HCT116 (cell line): ENCODE results near the gene PHB1. TPM values are rescaled to one million over a fixed set of nuclear protein-coding genes. Genes with fewer than 3 reads are reported as not detected.

ENCODE experiments used
- ATAC-seq: fragments of 200-7000 bp; cut with Tn5 transposase; 2 replicates; pipeline ENCODE4 v1.9.1; 2020; ENCODE audit warnings: mild to moderate bottlenecking, moderate library complexity
- BruUV-seq: library from RNA; stranded (reverse); fragments of 400-500 nt; replicated peaks from 2 replicates; lab custom pipeline; 2021; lab: Mats Ljungman, UMichigan
- CTCF ChIA-PET: fragments of 300-600 bp; sonication (Branson Sonifier 250); formaldehyde crosslinking; loops from one replicate; lab custom pipeline; 2021; ENCODE audit warnings: antibody characterized with exemption; lab: Charles Lee
- POLR2A ChIA-PET: fragments of 300-600, 350-600 bp; sonication (Branson Sonifier 250); formaldehyde crosslinking; loops from one replicate; lab custom pipeline; 2021; ENCODE audit warnings: antibody characterized with exemption; lab: Charles Lee
- RAD21 ChIA-PET, 2 experiments: fragments of 300-600 bp; sonication (Branson Sonifier 250); formaldehyde crosslinking; loops; one replicate each; lab custom pipeline; 2023; ENCODE audit warnings: low total read pairs in 2 of 2; ENCODE audit not compliant: uncharacterized antibody in 2 of 2, unreplicated experiment in 2 of 2, low non-redundant PET in 1 of 2; lab: Charles Lee
- DNase-seq: peaks from one replicate; pipeline ENCODE4 v3.0.0-alpha.2; 2010; ENCODE audit warnings: low read depth, low spot score
- H2AFZ ChIP-seq: fragments of 200-600 bp; shearing (Covaris generic), sonication (generic); 2 replicates; pipeline ENCODE4 v1.6.1; 2017; ENCODE audit warnings: low read depth, mixed run types, mixed read lengths, antibody characterized with exemption, low read length; ENCODE audit not compliant: poor library complexity, severe bottlenecking
- H3K27ac ChIP-seq: 2 replicates; pipeline ENCODE4 v1.5.1; 2012; ENCODE audit warnings: low read depth, low read length
- H3K27me3 ChIP-seq: fragments of 200-600 bp; sonication (generic); 2 replicates; pipeline ENCODE4 v1.6.1; 2016; ENCODE audit warnings: mixed run types, low read length, mixed read lengths; ENCODE audit not compliant: insufficient read depth
- H3K36me3 ChIP-seq, 2 experiments: fragments of 200-500 bp in 1 of 2; fragments of 200-600 bp in 1 of 2; sonication (Bioruptor generic) in 1 of 2; sonication (generic) in 1 of 2; 2 replicates each; pipeline versions ENCODE4 v1.5.1 to v1.6.1; 2014 to 2016; ENCODE audit warnings: low read length in 2 of 2, inconsistent platforms in 1 of 2, mixed read lengths in 1 of 2, mixed run types in 1 of 2; ENCODE audit not compliant: insufficient read depth in 2 of 2, control insufficient read depth in 1 of 2
- H3K4me1 ChIP-seq, 2 experiments: fragments of 200-600 bp in 1 of 2; sonication (generic) in 1 of 2; 2 replicates each; pipeline versions ENCODE4 v1.5.1 to v1.6.1; 2012 to 2017; ENCODE audit warnings: low read length in 2 of 2, inconsistent platforms in 1 of 2, mild to moderate bottlenecking in 1 of 2, mixed read lengths in 1 of 2, mixed run types in 1 of 2, moderate library complexity in 1 of 2; ENCODE audit not compliant: insufficient read depth in 2 of 2, control insufficient read depth in 1 of 2
- H3K4me2 ChIP-seq: fragments of 200-600 bp; sonication (generic); 2 replicates; pipeline ENCODE4 v1.6.1; 2017; ENCODE audit warnings: mixed run types, low read length, mixed read lengths
- H3K4me3 ChIP-seq, 2 experiments: fragments of 200-600 bp in 1 of 2; sonication (generic) in 1 of 2; replicated peaks in 1 of 2; 2 replicates each; pipeline ENCODE4 v1.5.1; 2011 to 2016; ENCODE audit warnings: low read length in 2 of 2, control low read depth in 1 of 2, low read depth in 1 of 2, mild to moderate bottlenecking in 1 of 2, mixed read lengths in 1 of 2, mixed run types in 1 of 2
- H3K79me2 ChIP-seq: fragments of 200-600 bp; sonication (generic); 2 replicates; pipeline ENCODE4 v1.6.1; 2017; ENCODE audit warnings: mild to moderate bottlenecking, mixed run types, low read length, moderate library complexity, mixed read lengths; ENCODE audit not compliant: insufficient read depth
- H3K9ac ChIP-seq: fragments of 200-600 bp; sonication (generic); 2 replicates; pipeline ENCODE4 v1.6.1; 2016; ENCODE audit warnings: low read length, mixed read lengths
- H3K9me2 ChIP-seq: fragments of 200-600 bp; sonication (generic), shearing (Covaris generic); 2 replicates; pipeline ENCODE4 v1.6.1; 2017; ENCODE audit warnings: mixed run types, mild to moderate bottlenecking, moderate library complexity; ENCODE audit not compliant: insufficient read depth
- H3K9me3 ChIP-seq, 2 experiments: fragments of 200-500 bp in 1 of 2; fragments of 200-600 bp in 1 of 2; sonication (Bioruptor generic) in 1 of 2; sonication (generic) in 1 of 2; 2 replicates each; pipeline ENCODE4 v1.6.1; 2014 to 2017; ENCODE audit warnings: low read length in 2 of 2, mixed read lengths in 2 of 2, inconsistent platforms in 1 of 2, low read depth in 1 of 2, mild to moderate bottlenecking in 1 of 2, mixed run types in 1 of 2, moderate library complexity in 1 of 2; ENCODE audit not compliant: control insufficient read depth in 1 of 2, insufficient read depth in 1 of 2
- H4K20me1 ChIP-seq: fragments of 200-600 bp; sonication (generic), shearing (Covaris generic); 2 replicates; pipeline ENCODE4 v1.6.1; 2017; ENCODE audit warnings: mixed run types, mild to moderate bottlenecking, moderate library complexity; ENCODE audit not compliant: insufficient read depth
- ATF3 ChIP-seq: IDR thresholded peaks from 2 replicates; pipeline ENCODE4 v1.6.1; 2012
- CTCF ChIP-seq, 3 experiments: fragments of 200-600 bp in 1 of 3; sonication (generic) in 1 of 3; IDR thresholded peaks in 2 of 3; conservative IDR thresholded peaks in 1 of 3; 2 replicates each; pipeline ENCODE4 v1.5.1; 2012 to 2017; ENCODE audit warnings: low read depth in 2 of 3, low read length in 2 of 3, antibody characterized with exemption in 1 of 3, borderline replicate concordance in 1 of 3, control low read depth in 1 of 3, mild to moderate bottlenecking in 1 of 3, mixed read lengths in 1 of 3, mixed run types in 1 of 3, moderate library complexity in 1 of 3; ENCODE audit not compliant: insufficient read depth in 1 of 3
- FOSL1 ChIP-seq: IDR thresholded peaks from 2 replicates; pipeline ENCODE4 v1.6.1; 2012; ENCODE audit warnings: low read depth
- MAX ChIP-seq: IDR thresholded peaks from 2 replicates; pipeline ENCODE4 v1.6.1; 2012
- RAD21 ChIP-seq: IDR thresholded peaks from 2 replicates; pipeline ENCODE4 v1.6.1; 2012; ENCODE audit warnings: low read depth, mild to moderate bottlenecking
- SRF ChIP-seq: IDR thresholded peaks from 2 replicates; pipeline ENCODE4 v1.6.1; 2012; ENCODE audit warnings: low read depth
- TCF7L2 ChIP-seq: IDR thresholded peaks from 2 replicates; pipeline ENCODE4 v1.7.0; 2011; ENCODE audit warnings: borderline replicate concordance, inconsistent platforms; ENCODE audit not compliant: insufficient read depth, insufficient read length; ENCODE audit errors: extremely low read depth
- ZNF274 ChIP-seq: fragments of 200-500 bp; sonication (Bioruptor generic); IDR thresholded peaks from 2 replicates; pipeline ENCODE4 v1.6.1; 2014; ENCODE audit warnings: mild to moderate bottlenecking, low read depth, low read length, inconsistent platforms
- intact Hi-C: fragments of 100-400 bp; cut with micrococcal nuclease; formaldehyde crosslinking; loops from 2 replicates; pipeline ENCODE4 v1.10.0; 2022
- total RNA-seq: library from RNA; stranded (reverse); gene quantifications from one replicate; pipeline ENCODE4 v1.2.1, GENCODE V29; 2021; ENCODE audit not compliant: unreplicated experiment

The PHB1 gene
- total RNA-seq, 1 experiment from 2014 or later: 534 TPM

GRCh38 chr17:49414271-49414621, 436 bp downstream of the PHB1 start:
- H2AFZ ChIP-seq: no peak overlapping the region
- no TSS peak for BruUV-seq
- ChIA-PET CTCF (interaction anchor here (0.6 to 4.2 kb wide), 15 partner anchors 14 to 1396 kb away, joined by 3 to 33 read pairs (median 4); no protein-coding TSS in a partner anchor), POLR2A (interaction anchor here (1.0 to 1.3 kb wide), 7 partner anchors 11 to 221 kb away, joined by 3 to 9 read pairs (median 3); no protein-coding TSS in a partner anchor), RAD21 (interaction anchor here (0.6 to 1.2 kb wide), 5 partner anchors 21 to 143 kb away, joined by 3 to 5 read pairs (median 4); no protein-coding TSS in a partner anchor)
- H3K4me2 ChIP-seq: peak overlapping the region; percentile 86
- H4K20me1 ChIP-seq: no peaks in the 10 kb centered on the region
- peak overlapping the region; percentile 84 to 88 for H3K4me3 ChIP-seq
- H3K9me2 ChIP-seq: no peaks in the 10 kb centered on the region
- peak; percentile 21 for ATAC-seq
- peaks cover 47% of the 10 kb centered on the region for H3K79me2 ChIP-seq
- DNase-seq: no peak
- intact Hi-C loops: loop anchor here (2.0 kb wide), 1 partner anchor 375 kb away; the partner anchor contains the start of gene KAT7
- H3K4me1 ChIP-seq: peaks cover 7 to 15% of the 10 kb centered on the region in 2 experiments; a peak in 3 of 4 replicates
- no peaks in the 10 kb centered on the region for H3K27me3 ChIP-seq
- H3K27ac ChIP-seq: peak overlapping the region; percentile 53
- H3K9ac ChIP-seq: peak overlapping the region; percentile 77
- TF ChIP-seq MAX (no peak), ATF3 (no peak), TCF7L2 (no peak), RAD21 (no peak), FOSL1 (no peak), ZNF274 (no peak), CTCF (IDR thresholded peaks at IDR 0.05 in 2 of 3, conservative IDR thresholded peaks at IDR 0.05 in 1 of 3; ENCODE audit: borderline replicate concordance in 1 of 3, insufficient read depth in 1 of 3, low read depth in 2 of 3, low read length in 2 of 3) (no peak), SRF (no peak)
- H3K9me3 ChIP-seq: no peaks in the 10 kb centered on the region
- H3K36me3 ChIP-seq: peaks cover 30 to 34% of the 10 kb centered on the region in 2 experiments
